Measurements from ENCODE around the gene POLR2F.
"Not testable (repeated sequence)": the region's sequence is repeated elsewhere in the genome, so short reads cannot be mapped to it uniquely, and the experiment has no call there.

POLR2F gene

DNA sequence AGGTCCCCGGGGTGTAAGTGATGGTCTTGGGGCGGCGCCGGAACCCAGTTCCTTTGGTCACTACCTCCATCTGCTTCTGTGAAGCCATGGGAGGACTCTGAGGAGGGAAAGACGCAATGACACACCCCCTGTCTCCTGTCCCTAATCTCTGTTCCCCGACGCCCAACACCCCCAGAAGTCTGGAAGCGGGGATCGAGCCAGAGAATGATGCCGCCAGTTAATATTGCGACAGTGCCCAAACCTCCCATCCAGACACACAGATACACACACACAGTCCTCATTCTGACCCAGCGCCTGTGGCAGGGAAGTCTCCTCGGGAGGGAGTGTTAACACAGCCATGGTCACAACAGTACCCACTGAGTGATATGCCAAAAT lies 450 bp upstream of the POLR2F start:
- in situ Hi-C loops (cut with MboI; ENCODE audit: low sequenced_read_pairs, unreplicated experiment): no loop called here
- DNase-seq (ENCODE audit: low spot score): no peak

GRCh38 chr22:37954686-37955085 lies 1.2 kb downstream of the POLR2F start:
- no peak for DNase-seq (ENCODE audit: low spot score)
- in situ Hi-C loops (cut with MboI; ENCODE audit: low sequenced_read_pairs, unreplicated experiment): no loop called here
- TF ChIP-seq, protein P1, sequence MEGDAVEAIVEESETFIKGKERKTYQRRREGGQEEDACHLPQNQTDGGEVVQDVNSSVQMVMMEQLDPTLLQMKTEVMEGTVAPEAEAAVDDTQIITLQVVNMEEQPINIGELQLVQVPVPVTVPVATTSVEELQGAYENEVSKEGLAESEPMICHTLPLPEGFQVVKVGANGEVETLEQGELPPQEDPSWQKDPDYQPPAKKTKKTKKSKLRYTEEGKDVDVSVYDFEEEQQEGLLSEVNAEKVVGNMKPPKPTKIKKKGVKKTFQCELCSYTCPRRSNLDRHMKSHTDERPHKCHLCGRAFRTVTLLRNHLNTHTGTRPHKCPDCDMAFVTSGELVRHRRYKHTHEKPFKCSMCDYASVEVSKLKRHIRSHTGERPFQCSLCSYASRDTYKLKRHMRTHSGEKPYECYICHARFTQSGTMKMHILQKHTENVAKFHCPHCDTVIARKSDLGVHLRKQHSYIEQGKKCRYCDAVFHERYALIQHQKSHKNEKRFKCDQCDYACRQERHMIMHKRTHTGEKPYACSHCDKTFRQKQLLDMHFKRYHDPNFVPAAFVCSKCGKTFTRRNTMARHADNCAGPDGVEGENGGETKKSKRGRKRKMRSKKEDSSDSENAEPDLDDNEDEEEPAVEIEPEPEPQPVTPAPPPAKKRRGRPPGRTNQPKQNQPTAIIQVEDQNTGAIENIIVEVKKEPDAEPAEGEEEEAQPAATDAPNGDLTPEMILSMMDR (IDR thresholded peaks at IDR 0.05; ENCODE audit: borderline replicate concordance, control extremely low read depth, extremely low read depth, insufficient read depth, missing control alignments): no peak

More for the DNA sequence above, 450 bp upstream of the POLR2F start:
- TF ChIP-seq, protein P1 (IDR thresholded peaks at IDR 0.05; ENCODE audit: borderline replicate concordance, control extremely low read depth, extremely low read depth, insufficient read depth, missing control alignments): no peak

GRCh38 chr22:37955825-37956397 lies 2.4 kb downstream of the POLR2F start:
- in situ Hi-C loops (cut with MboI; ENCODE audit: low sequenced_read_pairs, unreplicated experiment); DNase-seq (ENCODE audit: low spot score): not testable (repeated sequence)

DNA sequence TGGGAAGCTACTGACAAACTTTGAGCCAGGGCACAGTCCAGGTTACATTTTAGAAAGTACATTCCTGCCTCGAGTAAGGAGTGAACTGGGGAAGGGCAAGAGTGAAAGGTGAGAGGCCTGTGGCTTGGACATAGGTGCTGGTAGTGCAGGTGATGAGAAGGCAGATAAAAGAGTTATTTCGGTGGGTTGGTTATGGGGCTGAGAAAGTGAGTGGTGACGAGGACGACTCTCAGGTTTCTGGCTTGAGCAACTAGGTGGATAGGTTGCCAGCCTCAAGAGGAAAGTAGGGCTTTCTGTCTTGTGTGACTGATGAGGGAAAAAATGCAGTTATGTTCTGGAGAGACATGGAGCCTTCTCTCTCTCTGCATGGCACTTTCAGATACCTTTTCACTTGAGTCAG lies 3.7 kb downstream of the POLR2F start:
- in situ Hi-C loops (cut with MboI; ENCODE audit: low sequenced_read_pairs, unreplicated experiment): no loop called here
- no peak for DNase-seq (ENCODE audit: low spot score)
- TF ChIP-seq, protein P1 (IDR thresholded peaks at IDR 0.05; ENCODE audit: borderline replicate concordance, control extremely low read depth, extremely low read depth, insufficient read depth, missing control alignments): no peak

DNA sequence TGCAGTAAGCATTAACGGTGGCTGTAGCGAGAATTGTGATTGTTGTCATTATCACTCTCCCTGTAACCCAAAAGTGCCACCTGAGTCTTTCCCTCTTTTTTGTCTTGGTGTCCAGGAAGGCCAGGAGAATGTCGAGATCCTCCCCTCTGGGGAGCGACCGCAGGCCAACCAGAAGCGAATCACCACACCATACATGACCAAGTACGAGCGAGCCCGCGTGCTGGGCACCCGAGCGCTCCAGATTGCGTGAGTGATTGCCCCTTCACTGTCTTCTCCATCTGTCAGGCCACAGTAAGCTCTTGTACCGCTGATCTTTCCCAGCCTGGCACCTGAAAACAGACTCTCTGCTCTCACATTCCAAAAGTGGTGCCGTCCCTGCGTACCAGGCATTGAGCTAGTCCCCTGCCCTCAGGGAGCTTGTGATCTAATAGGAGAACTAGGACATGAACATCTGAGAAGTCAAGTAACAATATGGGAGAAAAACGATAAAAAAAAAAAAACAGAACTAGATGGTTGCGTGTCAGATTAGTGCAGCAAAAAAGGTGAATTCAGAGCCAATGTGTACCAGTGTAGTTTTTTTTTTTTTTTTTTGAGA lies 5.8 kb downstream of the POLR2F start:
- TF ChIP-seq, protein P1 (IDR thresholded peaks at IDR 0.05; ENCODE audit: borderline replicate concordance, control extremely low read depth, extremely low read depth, insufficient read depth, missing control alignments): no peak
- DNase-seq (ENCODE audit: low spot score): no peak
- in situ Hi-C loops (cut with MboI; ENCODE audit: low sequenced_read_pairs, unreplicated experiment): no loop called here

- TF ChIP-seq, protein P1 (IDR thresholded peaks at IDR 0.05; ENCODE audit: borderline replicate concordance, control extremely low read depth, extremely low read depth, insufficient read depth, missing control alignments): no peak
- DNase-seq (ENCODE audit: low spot score): no peak
- in situ Hi-C loops (cut with MboI; ENCODE audit: low sequenced_read_pairs, unreplicated experiment): loop anchor here (10.0 kb wide), 2 partner anchors 64 to 146 kb away; no protein-coding TSS in a partner anchor
Measured at GRCh38 chr22:37961062-37961461, 7.6 kb downstream of the POLR2F start.

DNA sequence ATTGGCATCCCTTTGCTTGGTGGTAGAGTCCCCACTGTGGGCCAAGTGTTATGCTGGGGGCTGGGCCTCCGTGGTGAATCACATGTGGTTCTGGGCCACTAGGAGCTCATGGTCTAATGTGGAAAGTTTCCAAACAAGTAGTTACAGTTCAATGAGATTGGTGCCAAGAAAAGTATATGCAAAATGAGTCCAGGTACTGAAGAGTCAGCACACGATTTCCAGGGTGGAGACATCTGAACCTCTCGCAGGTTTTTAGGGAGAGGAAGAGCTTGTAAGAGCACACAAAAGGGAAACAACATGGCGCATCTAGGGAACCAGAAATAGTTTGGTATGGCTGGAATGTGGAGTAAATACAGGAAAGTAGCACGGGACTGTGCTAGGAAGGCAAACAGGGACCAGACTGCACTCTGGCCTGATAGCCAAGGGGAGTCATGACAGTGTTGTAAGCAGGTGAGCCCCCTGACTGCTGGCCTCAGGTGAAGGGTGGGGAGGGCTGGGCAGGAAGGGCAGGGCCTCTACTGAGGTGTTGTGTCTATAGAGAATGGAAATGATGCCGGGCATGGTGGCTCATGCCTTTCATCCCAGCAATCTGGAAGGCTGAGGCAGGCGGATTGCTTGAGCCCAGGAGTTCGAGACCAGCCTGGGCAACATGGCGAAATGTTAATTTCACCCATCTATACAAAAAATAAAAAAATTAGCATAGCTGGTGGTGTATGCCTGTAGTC lies 12.6 kb downstream of the POLR2F start:
- no peak for DNase-seq (ENCODE audit: low spot score)
- in situ Hi-C loops (cut with MboI; ENCODE audit: low sequenced_read_pairs, unreplicated experiment): loop anchor here (10.0 kb wide), 2 partner anchors 59 to 151 kb away; no protein-coding TSS in a partner anchor
- TF ChIP-seq, protein P1 (IDR thresholded peaks at IDR 0.05; ENCODE audit: borderline replicate concordance, control extremely low read depth, extremely low read depth, insufficient read depth, missing control alignments): no peak

Data from GM13976 (cell line).